HCT116 (cell line): ENCODE data around the gene OSBPL5. TPM values are rescaled to one million over a fixed set of nuclear protein-coding genes. Genes with fewer than 3 reads are reported as not detected.

Experiments used
- ATAC-seq: fragments of 200-7000 bp; cut with Tn5 transposase; 2 replicates; pipeline ENCODE4 v1.9.1; 2020; ENCODE audit warnings: mild to moderate bottlenecking, moderate library complexity
- BruUV-seq: library from RNA; stranded (reverse); fragments of 400-500 nt; replicated peaks from 2 replicates; lab custom pipeline; 2021; lab: Mats Ljungman, UMichigan
- CTCF ChIA-PET: fragments of 300-600 bp; sonication (Branson Sonifier 250); formaldehyde crosslinking; loops from one replicate; lab custom pipeline; 2021; ENCODE audit warnings: antibody characterized with exemption; lab: Charles Lee
- POLR2A ChIA-PET: fragments of 300-600, 350-600 bp; sonication (Branson Sonifier 250); formaldehyde crosslinking; loops from one replicate; lab custom pipeline; 2021; ENCODE audit warnings: antibody characterized with exemption; lab: Charles Lee
- RAD21 ChIA-PET, 2 experiments: fragments of 300-600 bp; sonication (Branson Sonifier 250); formaldehyde crosslinking; loops; one replicate each; lab custom pipeline; 2023; ENCODE audit warnings: low total read pairs in 2 of 2; ENCODE audit not compliant: uncharacterized antibody in 2 of 2, unreplicated experiment in 2 of 2, low non-redundant PET in 1 of 2; lab: Charles Lee
- DNase-seq: peaks from one replicate; pipeline ENCODE4 v3.0.0-alpha.2; 2010; ENCODE audit warnings: low read depth, low spot score
- H2AFZ ChIP-seq: fragments of 200-600 bp; shearing (Covaris generic), sonication (generic); 2 replicates; pipeline ENCODE4 v1.6.1; 2017; ENCODE audit warnings: low read depth, mixed run types, mixed read lengths, antibody characterized with exemption, low read length; ENCODE audit not compliant: poor library complexity, severe bottlenecking
- H3K27ac ChIP-seq: 2 replicates; pipeline ENCODE4 v1.5.1; 2012; ENCODE audit warnings: low read depth, low read length
- H3K27me3 ChIP-seq: fragments of 200-600 bp; sonication (generic); 2 replicates; pipeline ENCODE4 v1.6.1; 2016; ENCODE audit warnings: mixed run types, low read length, mixed read lengths; ENCODE audit not compliant: insufficient read depth
- H3K36me3 ChIP-seq, 2 experiments: fragments of 200-500 bp in 1 of 2; fragments of 200-600 bp in 1 of 2; sonication (Bioruptor generic) in 1 of 2; sonication (generic) in 1 of 2; 2 replicates each; pipeline versions ENCODE4 v1.5.1 to v1.6.1; 2014 to 2016; ENCODE audit warnings: low read length in 2 of 2, inconsistent platforms in 1 of 2, mixed read lengths in 1 of 2, mixed run types in 1 of 2; ENCODE audit not compliant: insufficient read depth in 2 of 2, control insufficient read depth in 1 of 2
- H3K4me1 ChIP-seq, 2 experiments: fragments of 200-600 bp in 1 of 2; sonication (generic) in 1 of 2; 2 replicates each; pipeline versions ENCODE4 v1.5.1 to v1.6.1; 2012 to 2017; ENCODE audit warnings: low read length in 2 of 2, inconsistent platforms in 1 of 2, mild to moderate bottlenecking in 1 of 2, mixed read lengths in 1 of 2, mixed run types in 1 of 2, moderate library complexity in 1 of 2; ENCODE audit not compliant: insufficient read depth in 2 of 2, control insufficient read depth in 1 of 2
- H3K4me2 ChIP-seq: fragments of 200-600 bp; sonication (generic); 2 replicates; pipeline ENCODE4 v1.6.1; 2017; ENCODE audit warnings: mixed run types, low read length, mixed read lengths
- H3K4me3 ChIP-seq, 2 experiments: fragments of 200-600 bp in 1 of 2; sonication (generic) in 1 of 2; replicated peaks in 1 of 2; 2 replicates each; pipeline ENCODE4 v1.5.1; 2011 to 2016; ENCODE audit warnings: low read length in 2 of 2, control low read depth in 1 of 2, low read depth in 1 of 2, mild to moderate bottlenecking in 1 of 2, mixed read lengths in 1 of 2, mixed run types in 1 of 2
- H3K79me2 ChIP-seq: fragments of 200-600 bp; sonication (generic); 2 replicates; pipeline ENCODE4 v1.6.1; 2017; ENCODE audit warnings: mild to moderate bottlenecking, mixed run types, low read length, moderate library complexity, mixed read lengths; ENCODE audit not compliant: insufficient read depth
- H3K9ac ChIP-seq: fragments of 200-600 bp; sonication (generic); 2 replicates; pipeline ENCODE4 v1.6.1; 2016; ENCODE audit warnings: low read length, mixed read lengths
- H3K9me2 ChIP-seq: fragments of 200-600 bp; sonication (generic), shearing (Covaris generic); 2 replicates; pipeline ENCODE4 v1.6.1; 2017; ENCODE audit warnings: mixed run types, mild to moderate bottlenecking, moderate library complexity; ENCODE audit not compliant: insufficient read depth
- H3K9me3 ChIP-seq, 2 experiments: fragments of 200-500 bp in 1 of 2; fragments of 200-600 bp in 1 of 2; sonication (Bioruptor generic) in 1 of 2; sonication (generic) in 1 of 2; 2 replicates each; pipeline ENCODE4 v1.6.1; 2014 to 2017; ENCODE audit warnings: low read length in 2 of 2, mixed read lengths in 2 of 2, inconsistent platforms in 1 of 2, low read depth in 1 of 2, mild to moderate bottlenecking in 1 of 2, mixed run types in 1 of 2, moderate library complexity in 1 of 2; ENCODE audit not compliant: control insufficient read depth in 1 of 2, insufficient read depth in 1 of 2
- H4K20me1 ChIP-seq: fragments of 200-600 bp; sonication (generic), shearing (Covaris generic); 2 replicates; pipeline ENCODE4 v1.6.1; 2017; ENCODE audit warnings: mixed run types, mild to moderate bottlenecking, moderate library complexity; ENCODE audit not compliant: insufficient read depth
- EZH2 ChIP-seq: fragments of 200-600 bp; sonication (generic); IDR thresholded peaks from 2 replicates; pipeline ENCODE4 v1.6.1; 2017; ENCODE audit warnings: antibody characterized with exemption, mixed run types
- POLR2A ChIP-seq: IDR thresholded peaks from 2 replicates; pipeline ENCODE4 v1.7.0; 2011; ENCODE audit warnings: borderline replicate concordance; ENCODE audit not compliant: insufficient read depth, insufficient read length; ENCODE audit errors: extremely low read depth
- RAD21 ChIP-seq: IDR thresholded peaks from 2 replicates; pipeline ENCODE4 v1.6.1; 2012; ENCODE audit warnings: low read depth, mild to moderate bottlenecking
- SP1 ChIP-seq: IDR thresholded peaks from 2 replicates; pipeline ENCODE4 v1.6.1; 2012; ENCODE audit warnings: low read depth
- SRF ChIP-seq: IDR thresholded peaks from 2 replicates; pipeline ENCODE4 v1.6.1; 2012; ENCODE audit warnings: low read depth
- YY1 ChIP-seq: IDR thresholded peaks from 2 replicates; pipeline ENCODE4 v1.6.1; 2011; ENCODE audit warnings: low read length, low read depth, moderate library complexity, mild to moderate bottlenecking; ENCODE audit not compliant: insufficient replicate concordance; ENCODE audit errors: extremely low read depth
- ZBTB33 ChIP-seq: IDR thresholded peaks from 2 replicates; pipeline ENCODE4 v1.6.1; 2011; ENCODE audit warnings: mild to moderate bottlenecking, low read length, moderate library complexity; ENCODE audit not compliant: insufficient replicate concordance; ENCODE audit errors: extremely low read depth
- ZNF274 ChIP-seq: fragments of 200-500 bp; sonication (Bioruptor generic); IDR thresholded peaks from 2 replicates; pipeline ENCODE4 v1.6.1; 2014; ENCODE audit warnings: mild to moderate bottlenecking, low read depth, low read length, inconsistent platforms
- intact Hi-C: fragments of 100-400 bp; cut with micrococcal nuclease; formaldehyde crosslinking; loops from 2 replicates; pipeline ENCODE4 v1.10.0; 2022
- total RNA-seq: library from RNA; stranded (reverse); gene quantifications from one replicate; pipeline ENCODE4 v1.2.1, GENCODE V29; 2021; ENCODE audit not compliant: unreplicated experiment

The OSBPL5 gene
- total RNA-seq, 1 experiment from 2014 or later: 44.2 TPM

GRCh38 chr11:3156661-3157311 is 8.3 kb downstream of the OSBPL5 start:
- H3K27ac ChIP-seq: peak overlapping the region; percentile 37; the same call in 1 of the 2 replicates
- DNase-seq: no peak
- no peaks in the 10 kb centered on the region for H3K27me3 ChIP-seq
- no peaks in the 10 kb centered on the region for H3K9me3 ChIP-seq
- H2AFZ ChIP-seq: no peak overlapping the region
- no peaks in the 10 kb centered on the region for H4K20me1 ChIP-seq
- peaks cover 54% of the 10 kb centered on the region; the same call in 1 of the 2 replicates for H3K79me2 ChIP-seq
- ChIA-PET RAD21 (no interaction called here), POLR2A (no interaction called here), CTCF (no interaction called here)
- no peaks in the 10 kb centered on the region for H3K9me2 ChIP-seq
- no peaks in the 10 kb centered on the region for H3K36me3 ChIP-seq
- TF ChIP-seq RAD21 (no peak), EZH2 (no peak), SP1 (no peak), ZBTB33 (no peak), YY1 (no peak), ZNF274 (no peak), POLR2A (no peak), SRF (no peak)
- no peak for ATAC-seq
- intact Hi-C loops: no loop called here
- H3K4me1 ChIP-seq: peaks cover 26 to 51% of the 10 kb centered on the region in 2 experiments; a peak in 3 of 4 replicates
- H3K4me3 ChIP-seq: no peak overlapping the region
- no TSS peak for BruUV-seq
- peak overlapping the region; percentile 45; the same call in 1 of the 2 replicates for H3K4me2 ChIP-seq
- no peak overlapping the region for H3K9ac ChIP-seq
